SKM-1 (cell line): ENCODE data around the gene GSTP1.
A peak's percentile ranks its signal among the peaks of the same experiment; 100 is the strongest.
"Not testable (repeated sequence)": the region's sequence is repeated elsewhere in the genome, so short reads cannot be mapped to it uniquely, and the experiment has no call there.

Experiments
- DNase-seq: peaks from one replicate; lab custom pipeline; 2025; ENCODE audit not compliant: unreplicated experiment; lab: John Stamatoyannopoulos, UW

Gene GSTP1

DNA sequence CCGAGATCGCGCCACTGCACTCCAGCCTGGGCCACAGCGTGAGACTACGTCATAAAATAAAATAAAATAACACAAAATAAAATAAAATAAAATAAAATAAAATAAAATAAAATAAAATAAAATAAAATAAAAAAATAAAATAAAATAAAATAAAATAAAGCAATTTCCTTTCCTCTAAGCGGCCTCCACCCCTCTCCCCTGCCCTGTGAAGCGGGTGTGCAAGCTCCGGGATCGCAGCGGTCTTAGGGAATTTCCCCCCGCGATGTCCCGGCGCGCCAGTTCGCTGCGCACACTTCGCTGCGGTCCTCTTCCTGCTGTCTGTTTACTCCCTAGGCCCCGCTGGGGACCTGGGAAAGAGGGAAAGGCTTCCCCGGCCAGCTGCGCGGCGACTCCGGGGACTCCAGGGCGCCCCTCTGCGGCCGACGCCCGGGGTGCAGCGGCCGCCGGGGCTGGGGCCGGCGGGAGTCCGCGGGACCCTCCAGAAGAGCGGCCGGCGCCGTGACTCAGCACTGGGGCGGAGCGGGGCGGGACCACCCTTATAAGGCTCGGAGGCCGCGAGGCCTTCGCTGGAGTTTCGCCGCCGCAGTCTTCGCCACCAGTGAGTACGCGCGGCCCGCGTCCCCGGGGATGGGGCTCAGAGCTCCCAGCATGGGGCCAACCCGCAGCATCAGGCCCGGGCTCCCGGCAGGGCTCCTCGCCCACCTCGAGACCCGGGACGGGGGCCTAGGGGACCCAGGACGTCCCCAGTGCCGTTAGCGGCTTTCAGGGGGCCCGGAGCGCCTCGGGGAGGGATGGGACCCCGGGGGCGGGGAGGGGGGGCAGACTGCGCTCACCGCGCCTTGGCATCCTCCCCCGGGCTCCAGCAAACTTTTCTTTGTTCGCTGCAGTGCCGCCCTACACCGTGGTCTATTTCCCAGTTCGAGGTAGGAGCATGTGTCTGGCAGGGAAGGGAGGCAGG lies at the start of gene GSTP1:
GSTP1 (plus strand) TSS at position 566 of the 958 bp plus-strand sequence; CDS start at position 598, 32 bp downstream.
- DNase-seq = peak; percentile 83

GRCh38 chr11:67534070-67534679 lies 49.4 kb upstream of the GSTP1 start:
- no peak for DNase-seq

GRCh38 chr11:67535561-67535960 lies 48.1 kb upstream of the GSTP1 start:
- DNase-seq = no peak

- DNase-seq = no peak
Observed at GRCh38 chr11:67538306-67538705, 45.3 kb upstream of the GSTP1 start.

GRCh38 chr11:67538823-67539505 lies 44.6 kb upstream of the GSTP1 start:
- DNase-seq = no peak

- DNase-seq = no peak
Observed at GRCh38 chr11:67539550-67539949, 44.1 kb upstream of the GSTP1 start.

- DNase-seq = no peak
Observed at GRCh38 chr11:67541198-67541597, 42.4 kb upstream of the GSTP1 start.

DNA sequence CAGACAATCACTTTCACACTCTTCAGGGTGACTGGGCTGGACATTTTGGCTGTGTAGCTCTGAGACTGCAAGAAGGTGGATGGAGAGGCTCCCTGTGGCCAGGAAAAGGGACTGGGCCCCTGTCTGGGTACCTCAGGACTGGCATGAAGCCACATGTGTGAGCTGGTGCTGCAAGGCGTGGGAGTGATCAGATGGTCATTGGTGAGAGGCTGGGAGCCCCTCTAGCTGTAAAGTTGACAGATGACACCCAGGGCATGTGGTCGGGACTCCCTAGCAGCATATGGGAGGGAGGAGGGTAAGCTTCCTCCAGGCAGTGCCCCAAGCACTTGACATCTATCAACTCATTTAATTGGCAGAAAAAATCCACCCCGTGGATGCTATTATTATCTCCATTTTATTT lies 41.4 kb upstream of the GSTP1 start:
- no peak for DNase-seq

GRCh38 chr11:67542971-67543370 lies 40.6 kb upstream of the GSTP1 start:
- DNase-seq = no peak

DNA sequence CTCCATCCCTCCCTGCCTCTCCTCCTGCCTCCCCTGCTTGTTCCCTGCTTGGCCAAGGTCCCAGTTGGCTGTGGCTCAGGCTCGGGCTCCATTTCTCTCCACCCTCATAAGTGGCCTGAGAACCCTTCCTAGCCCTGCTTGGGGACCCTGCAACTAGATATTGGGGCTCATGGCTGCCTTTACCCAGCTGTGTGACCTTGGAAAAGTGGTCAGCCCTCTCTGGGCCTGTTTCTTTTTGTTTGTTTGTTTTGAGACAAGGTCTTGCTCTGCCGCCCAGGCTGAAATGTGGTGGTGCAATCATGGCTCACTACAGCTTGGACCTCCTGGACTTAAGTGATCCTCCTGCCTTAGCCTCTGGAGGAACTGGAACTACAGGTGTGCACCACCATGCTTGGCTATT lies 40.0 kb upstream of the GSTP1 start:
- DNase-seq = no peak

DNA sequence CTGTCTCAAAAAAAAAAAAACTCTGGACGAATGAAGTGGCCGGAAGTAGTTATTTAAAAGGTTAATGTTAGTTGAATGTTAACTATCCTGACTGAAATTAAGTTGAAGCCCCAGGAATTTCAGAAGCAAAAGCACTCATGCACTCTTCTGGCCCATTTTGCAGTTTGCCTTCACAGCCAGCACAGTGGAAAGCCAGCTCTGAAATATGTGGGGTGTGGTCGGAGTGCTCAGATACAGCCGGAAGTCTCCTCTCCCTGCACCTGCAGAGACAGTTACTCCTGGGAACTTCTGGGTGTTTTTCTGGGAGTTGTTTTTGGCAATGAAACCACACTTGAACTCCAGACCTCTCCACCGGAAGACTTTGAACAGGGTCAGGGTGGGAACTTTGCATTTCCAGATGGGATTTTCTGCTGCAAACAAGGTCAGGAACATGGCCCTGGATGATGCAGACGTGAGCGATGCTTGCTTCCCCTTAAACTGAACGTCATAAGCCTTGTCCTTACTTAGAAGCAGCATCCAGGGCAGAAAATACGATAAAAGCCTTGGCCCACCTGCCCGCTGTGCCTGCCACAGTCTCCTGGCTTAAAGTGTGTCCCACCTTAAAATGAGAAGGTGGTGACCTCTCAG lies 38.9 kb upstream of the GSTP1 start:
- DNase-seq = no peak

DNA sequence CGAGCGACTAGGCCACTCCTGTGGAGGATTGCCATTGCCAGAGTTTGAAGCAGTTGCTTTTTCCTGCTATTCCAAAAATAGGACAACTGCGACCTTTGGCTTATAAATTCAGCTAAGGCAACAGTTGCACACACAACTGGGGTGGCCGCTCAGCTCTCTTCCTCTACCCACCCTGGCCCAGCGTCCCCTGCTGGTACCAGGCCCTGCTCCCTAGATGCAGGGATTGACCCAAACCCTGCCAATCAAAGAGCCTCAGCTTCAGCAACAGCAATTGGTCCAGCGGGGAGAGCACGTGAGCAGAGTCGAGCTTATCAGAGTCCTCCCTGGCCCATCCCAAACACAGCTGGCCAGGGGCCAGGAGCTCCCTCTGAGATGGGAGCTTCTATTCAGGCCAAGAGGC lies 38.3 kb upstream of the GSTP1 start:
- no peak for DNase-seq

DNA sequence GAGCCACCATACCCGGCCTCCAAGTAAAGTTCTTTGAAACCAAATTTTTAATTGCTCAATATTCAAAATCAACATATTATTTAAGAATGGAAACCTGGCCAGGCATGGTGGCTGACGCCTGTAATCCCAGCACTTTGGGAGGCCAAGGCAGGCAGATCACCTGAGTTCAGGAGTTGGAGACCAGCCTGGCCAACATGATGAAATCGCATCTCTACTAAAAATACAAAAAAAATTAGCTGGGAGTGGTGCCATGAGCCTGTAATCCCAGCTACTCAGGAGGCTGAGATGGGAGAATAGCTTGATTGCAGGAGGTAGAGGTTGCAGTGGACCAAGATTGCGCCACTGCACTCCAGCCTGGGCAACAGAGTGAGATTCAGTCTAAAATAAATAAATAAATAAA lies 35.5 kb upstream of the GSTP1 start:
- DNase-seq = not testable (repeated sequence)

GRCh38 chr11:67548555-67549110 lies 35.0 kb upstream of the GSTP1 start:
- DNase-seq = no peak

DNA sequence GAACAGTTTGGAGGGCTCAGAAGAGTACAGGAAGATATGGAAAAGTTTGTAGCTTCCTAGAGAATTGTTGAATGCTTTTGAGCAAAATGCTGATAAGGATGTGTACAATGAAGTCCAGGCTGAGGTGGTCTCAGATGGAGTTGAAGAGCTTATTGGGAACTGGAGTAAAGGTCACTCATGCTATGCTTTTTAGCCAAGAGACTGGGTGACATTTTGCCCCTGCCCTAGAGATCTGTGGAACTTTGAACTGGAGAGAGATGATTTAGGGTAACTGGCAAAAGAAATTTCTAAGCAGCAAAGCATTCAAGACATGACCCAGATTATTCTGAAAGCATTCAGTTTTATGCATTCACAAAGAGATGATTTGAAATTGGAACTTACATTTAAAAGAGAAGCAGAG lies 32.5 kb upstream of the GSTP1 start:
- DNase-seq = no peak

GRCh38 chr11:67551697-67552096 lies 31.9 kb upstream of the GSTP1 start:
- DNase-seq = not testable (repeated sequence)

- no peak for DNase-seq
Observed at GRCh38 chr11:67556244-67556643, 27.4 kb upstream of the GSTP1 start.

- no peak for DNase-seq
Observed at GRCh38 chr11:67558084-67558772, 25.4 kb upstream of the GSTP1 start.

DNA sequence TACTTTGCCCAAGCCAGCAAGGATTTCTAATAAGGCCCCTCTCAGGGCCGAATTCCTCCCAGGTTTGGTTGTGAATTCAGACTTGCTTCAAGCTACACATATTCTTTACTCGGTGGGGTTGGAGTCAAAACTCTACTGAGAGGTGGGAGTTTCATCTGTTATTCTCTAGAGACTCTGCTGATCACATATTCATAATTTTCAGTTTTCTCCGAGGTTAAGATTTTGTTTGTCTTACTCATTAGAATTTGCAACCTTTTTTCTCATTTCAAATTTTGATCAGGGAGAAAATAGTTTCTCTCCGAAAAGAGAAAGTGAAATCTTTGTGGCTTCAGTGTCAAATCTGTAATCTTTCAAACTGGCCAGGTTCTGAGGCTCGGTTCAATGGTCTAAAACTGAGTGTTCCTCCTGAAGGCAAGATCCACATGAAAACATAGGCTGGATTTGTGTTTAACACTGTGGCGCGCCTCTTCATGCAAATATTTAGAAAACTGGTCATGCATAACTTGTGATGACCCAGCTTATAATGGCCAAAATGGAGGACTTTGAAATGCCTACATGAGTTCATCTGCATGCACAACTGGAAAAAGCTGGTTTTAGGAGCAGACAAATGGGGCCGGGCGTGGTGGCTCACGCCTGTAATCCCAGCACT lies 21.5 kb upstream of the GSTP1 start:
- DNase-seq = no peak
